ENCODE data around the gene TMEM74B. TPM values are rescaled to one million over a fixed set of nuclear protein-coding genes. Genes with fewer than 3 reads are reported as not detected.

TMEM74B gene
- total and polyA plus RNA-seq, 9 donors = 2.2 to 6.6 (median 3.6) TPM

DNA sequence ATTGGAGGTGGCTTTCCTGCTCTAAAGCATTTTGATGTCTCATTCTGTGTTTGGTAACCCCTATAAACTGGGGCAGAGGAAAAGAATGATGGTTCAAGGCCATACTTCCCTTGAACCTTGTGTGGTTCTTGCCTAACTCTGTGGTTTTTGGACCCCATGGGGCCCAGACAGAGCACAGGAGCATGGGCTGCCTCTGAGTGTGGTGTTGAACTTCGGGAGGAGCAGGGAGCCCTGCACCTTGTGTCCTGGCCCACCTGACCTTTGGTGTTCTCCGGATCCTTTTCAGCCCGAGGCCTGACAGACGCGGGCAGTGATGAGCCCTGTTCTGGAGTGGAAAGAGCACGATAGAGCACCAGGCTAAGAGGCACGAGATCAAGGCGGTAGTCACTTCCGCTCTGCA, 18.8 kb downstream of the TMEM74B start:
- Histone ChIP-seq H3K27ac (ENCODE audit: low read length) (no peak overlapping the region), H3K4me3 (ENCODE audit: low read length) (no peak overlapping the region), H3K27me3 (ENCODE audit: control insufficient read depth, insufficient read depth, low read length) (no peaks in the 10 kb centered on the region), H3K36me3 (ENCODE audit: control insufficient read depth, insufficient read depth, low read length) (peaks cover 81% of the 10 kb centered on the region), H3K9me3 (replicated peaks; ENCODE audit: control insufficient read depth, low read depth, low read length) (no peaks in the 10 kb centered on the region), H3K4me1 (ENCODE audit: control insufficient read depth, insufficient read depth, low read length) (no peaks in the 10 kb centered on the region)
- no peak for DNase-seq
- 100% methylated on average over 6 of the region's 9 CpGs for WGBS (ENCODE audit: insufficient coverage)

DNA sequence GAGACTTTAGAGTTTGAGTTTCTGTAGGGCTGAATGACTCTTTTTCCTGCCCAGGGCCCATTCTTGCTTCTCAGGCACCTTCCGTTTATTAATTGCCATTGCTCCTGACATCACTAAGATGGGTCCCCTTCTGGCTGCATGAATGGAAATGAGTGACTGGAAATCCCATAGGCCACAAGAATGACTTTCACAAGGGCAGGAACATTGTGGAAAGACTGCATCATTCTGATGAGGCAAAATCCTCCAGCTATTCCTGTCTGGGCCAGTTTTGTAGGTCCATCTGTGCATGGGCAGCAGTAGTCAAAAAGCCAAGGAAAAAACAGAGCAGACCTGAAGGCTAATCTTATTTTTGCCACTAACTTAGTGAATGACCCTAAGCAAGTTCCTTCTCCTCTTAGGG, 19.3 kb downstream of the TMEM74B start:
- Histone ChIP-seq H3K36me3 (ENCODE audit: control insufficient read depth, insufficient read depth, low read length) (peaks cover 81% of the 10 kb centered on the region), H3K27ac (ENCODE audit: low read length) (no peak overlapping the region), H3K27me3 (ENCODE audit: control insufficient read depth, insufficient read depth, low read length) (no peaks in the 10 kb centered on the region), H3K4me1 (ENCODE audit: control insufficient read depth, insufficient read depth, low read length) (no peaks in the 10 kb centered on the region), H3K9me3 (replicated peaks; ENCODE audit: control insufficient read depth, low read depth, low read length) (no peaks in the 10 kb centered on the region), H3K4me3 (ENCODE audit: low read length) (no peak overlapping the region)
- WGBS (ENCODE audit: insufficient coverage) = 83% methylated on average over 1 of the region's 1 CpG
- DNase-seq = no peak

DNA sequence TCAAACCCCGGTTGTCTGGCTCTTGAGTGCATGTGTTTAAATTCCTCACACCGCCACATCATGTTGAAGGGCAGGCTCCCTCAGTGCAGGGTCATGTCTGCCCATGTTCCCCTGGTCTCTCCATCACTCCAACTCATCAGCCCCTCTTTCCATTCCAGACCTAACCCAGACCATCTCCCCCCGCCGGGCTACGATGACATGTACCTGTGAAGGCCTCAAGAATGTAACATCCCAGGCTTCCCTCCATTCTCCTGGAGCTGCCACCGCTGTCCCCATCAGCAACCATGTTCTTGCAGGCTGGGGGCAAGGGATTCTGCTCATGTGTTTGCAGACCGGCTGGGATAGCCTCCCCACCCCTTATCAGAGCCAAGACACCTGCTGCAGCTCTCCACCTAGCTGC, 19.9 kb downstream of the TMEM74B start:
- DNase-seq = no peak
- no peaks in the 10 kb centered on the region for H3K9me3 ChIP-seq (replicated peaks; ENCODE audit: control insufficient read depth, low read depth, low read length)
- no peaks in the 10 kb centered on the region for H3K27me3 ChIP-seq (ENCODE audit: control insufficient read depth, insufficient read depth, low read length)
- no peak overlapping the region for H3K4me3 ChIP-seq (ENCODE audit: low read length)
- H3K4me1 ChIP-seq (ENCODE audit: control insufficient read depth, insufficient read depth, low read length) = no peaks in the 10 kb centered on the region
- WGBS (ENCODE audit: insufficient coverage) = 94% methylated on average over 7 of the region's 7 CpGs
- peaks cover 81% of the 10 kb centered on the region for H3K36me3 ChIP-seq (ENCODE audit: control insufficient read depth, insufficient read depth, low read length)
- H3K27ac ChIP-seq (ENCODE audit: low read length) = no peak overlapping the region

DNA sequence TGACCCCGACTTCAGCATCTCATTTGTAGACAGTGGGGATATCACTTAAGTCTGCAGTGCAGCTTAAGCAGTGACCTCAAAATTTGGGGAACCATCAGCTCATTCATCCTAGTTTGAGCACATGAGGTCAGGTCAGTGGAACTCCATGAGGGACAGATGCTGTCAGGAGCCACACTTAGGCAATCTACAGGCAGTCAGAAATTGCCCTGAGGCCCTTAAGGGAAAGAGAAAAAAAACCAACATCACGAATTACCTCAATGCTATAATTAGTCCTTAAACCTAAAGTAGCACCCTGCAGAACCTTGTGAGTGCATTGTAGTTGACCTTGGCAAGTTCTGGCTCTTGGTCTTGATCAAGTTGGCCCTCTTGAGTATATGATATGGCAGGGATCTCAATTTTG, 21.1 kb downstream of the TMEM74B start:
- H3K4me1 ChIP-seq (ENCODE audit: control insufficient read depth, insufficient read depth, low read length) = no peaks in the 10 kb centered on the region
- H3K4me3 ChIP-seq (ENCODE audit: low read length) = no peak overlapping the region
- 100% methylated on average over 1 of the region's 2 CpGs for WGBS (ENCODE audit: insufficient coverage)
- H3K9me3 ChIP-seq (replicated peaks; ENCODE audit: control insufficient read depth, low read depth, low read length) = no peaks in the 10 kb centered on the region
- no peak for DNase-seq
- no peaks in the 10 kb centered on the region for H3K27me3 ChIP-seq (ENCODE audit: control insufficient read depth, insufficient read depth, low read length)
- H3K27ac ChIP-seq (ENCODE audit: low read length) = no peak overlapping the region
- H3K36me3 ChIP-seq (ENCODE audit: control insufficient read depth, insufficient read depth, low read length) = peaks cover 75% of the 10 kb centered on the region

- H3K27me3 ChIP-seq (ENCODE audit: control insufficient read depth, insufficient read depth, low read length) = no peaks in the 10 kb centered on the region
- 100% methylated on average over 2 of the region's 6 CpGs for WGBS (ENCODE audit: insufficient coverage)
- DNase-seq = no peak
- H3K27ac ChIP-seq (ENCODE audit: low read length) = no peak overlapping the region
- no peak overlapping the region for H3K4me3 ChIP-seq (ENCODE audit: low read length)
- no peaks in the 10 kb centered on the region for H3K9me3 ChIP-seq (replicated peaks; ENCODE audit: control insufficient read depth, low read depth, low read length)
- no peaks in the 10 kb centered on the region for H3K4me1 ChIP-seq (ENCODE audit: control insufficient read depth, insufficient read depth, low read length)
- H3K36me3 ChIP-seq (ENCODE audit: control insufficient read depth, insufficient read depth, low read length) = peaks cover 72% of the 10 kb centered on the region
Observed at GRCh38 chr20:1163105-1163504, 21.7 kb downstream of the TMEM74B start.

DNA sequence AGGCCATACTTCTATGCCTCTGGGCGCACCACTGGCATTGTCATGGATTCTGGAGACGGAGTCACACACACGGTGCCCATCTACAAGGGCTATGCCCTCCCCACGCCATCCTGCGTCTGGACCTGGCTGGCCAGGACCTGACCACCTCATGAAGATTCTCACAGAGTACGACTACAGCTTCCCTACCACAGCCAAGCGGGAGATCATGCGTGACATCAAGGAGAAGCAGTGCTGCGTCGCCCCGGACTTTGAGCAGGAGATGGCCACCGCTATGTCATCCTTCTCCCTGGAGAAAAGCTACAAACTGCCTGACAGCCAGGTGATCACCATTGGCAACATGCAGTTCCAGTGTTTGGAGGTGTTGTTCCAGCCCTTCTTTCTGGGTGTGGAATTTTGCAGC, 23.8 kb downstream of the TMEM74B start:
- no peak overlapping the region for H3K27ac ChIP-seq (ENCODE audit: low read length)
- peaks cover 65% of the 10 kb centered on the region for H3K36me3 ChIP-seq (ENCODE audit: control insufficient read depth, insufficient read depth, low read length)
- H3K4me1 ChIP-seq (ENCODE audit: control insufficient read depth, insufficient read depth, low read length) = no peaks in the 10 kb centered on the region
- H3K27me3 ChIP-seq (ENCODE audit: control insufficient read depth, insufficient read depth, low read length) = no peaks in the 10 kb centered on the region
- WGBS (ENCODE audit: insufficient coverage) = 100% methylated on average over 9 of the region's 12 CpGs
- no peaks in the 10 kb centered on the region for H3K9me3 ChIP-seq (replicated peaks; ENCODE audit: control insufficient read depth, low read depth, low read length)
- no peak for DNase-seq
- no peak overlapping the region for H3K4me3 ChIP-seq (ENCODE audit: low read length)

GRCh38 chr20:1160496-1160895, 24.3 kb downstream of the TMEM74B start:
- peaks cover 62% of the 10 kb centered on the region for H3K36me3 ChIP-seq (ENCODE audit: control insufficient read depth, insufficient read depth, low read length)

DNA sequence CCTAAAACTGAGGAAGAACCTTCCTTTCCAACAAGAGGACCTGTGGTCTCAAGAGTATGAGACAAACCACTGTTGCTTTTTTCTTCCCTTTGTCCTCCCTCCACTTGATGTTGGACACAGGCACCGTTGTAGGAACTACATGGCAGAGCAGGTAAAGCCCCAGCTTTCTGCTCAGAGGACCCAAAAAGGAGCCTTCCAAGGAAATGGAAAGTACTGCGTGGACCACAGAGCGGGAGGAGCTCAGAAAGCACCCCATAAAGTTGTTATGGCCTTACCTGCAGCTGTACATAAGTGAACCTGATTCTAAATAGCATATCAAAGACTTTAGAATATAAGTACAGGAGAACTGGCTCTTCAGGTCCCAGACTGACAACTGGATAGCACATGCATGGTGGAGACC, 29.4 kb downstream of the TMEM74B start:
- H3K27ac ChIP-seq (ENCODE audit: low read length) = no peak overlapping the region
- no peaks in the 10 kb centered on the region for H3K27me3 ChIP-seq (ENCODE audit: control insufficient read depth, insufficient read depth, low read length)
- H3K4me3 ChIP-seq (ENCODE audit: low read length) = no peak overlapping the region
- H3K9me3 ChIP-seq (replicated peaks; ENCODE audit: control insufficient read depth, low read depth, low read length) = no peaks in the 10 kb centered on the region
- H3K36me3 ChIP-seq (ENCODE audit: control insufficient read depth, insufficient read depth, low read length) = peaks cover 36% of the 10 kb centered on the region
- DNase-seq = no peak
- 100% methylated on average over 1 of the region's 3 CpGs for WGBS (ENCODE audit: insufficient coverage)
- H3K4me1 ChIP-seq (ENCODE audit: control insufficient read depth, insufficient read depth, low read length) = no peaks in the 10 kb centered on the region

More at GRCh38 chr20:1160496-1160895, 24.3 kb downstream of the TMEM74B start:
- H3K27ac ChIP-seq (ENCODE audit: low read length) = no peak overlapping the region
- no peaks in the 10 kb centered on the region for H3K27me3 ChIP-seq (ENCODE audit: control insufficient read depth, insufficient read depth, low read length)
- WGBS (ENCODE audit: insufficient coverage) = 92% methylated on average over 7 of the region's 10 CpGs
- no peak overlapping the region for H3K4me3 ChIP-seq (ENCODE audit: low read length)
- H3K9me3 ChIP-seq (replicated peaks; ENCODE audit: control insufficient read depth, low read depth, low read length) = no peaks in the 10 kb centered on the region
- no peaks in the 10 kb centered on the region for H3K4me1 ChIP-seq (ENCODE audit: control insufficient read depth, insufficient read depth, low read length)
- no peak for DNase-seq

- 100% methylated on average over 1 of the region's 1 CpG for WGBS (ENCODE audit: insufficient coverage)
Observed at GRCh38 chr20:1154691-1155090, 30.1 kb downstream of the TMEM74B start.

GRCh38 chr20:1154226-1154625, 30.6 kb downstream of the TMEM74B start:
- no peak overlapping the region for H3K4me3 ChIP-seq (ENCODE audit: low read length)
- no peak overlapping the region for H3K27ac ChIP-seq (ENCODE audit: low read length)
- H3K36me3 ChIP-seq (ENCODE audit: control insufficient read depth, insufficient read depth, low read length) = peaks cover 25% of the 10 kb centered on the region
- H3K27me3 ChIP-seq (ENCODE audit: control insufficient read depth, insufficient read depth, low read length) = no peaks in the 10 kb centered on the region
- H3K4me1 ChIP-seq (ENCODE audit: control insufficient read depth, insufficient read depth, low read length) = no peaks in the 10 kb centered on the region
- no peaks in the 10 kb centered on the region for H3K9me3 ChIP-seq (replicated peaks; ENCODE audit: control insufficient read depth, low read depth, low read length)
- DNase-seq = peak; percentile 25

More at GRCh38 chr20:1154691-1155090, 30.1 kb downstream of the TMEM74B start:
- H3K4me3 ChIP-seq (ENCODE audit: low read length) = no peak overlapping the region
- no peaks in the 10 kb centered on the region for H3K9me3 ChIP-seq (replicated peaks; ENCODE audit: control insufficient read depth, low read depth, low read length)
- H3K27ac ChIP-seq (ENCODE audit: low read length) = no peak overlapping the region
- no peaks in the 10 kb centered on the region for H3K4me1 ChIP-seq (ENCODE audit: control insufficient read depth, insufficient read depth, low read length)
- peaks cover 29% of the 10 kb centered on the region for H3K36me3 ChIP-seq (ENCODE audit: control insufficient read depth, insufficient read depth, low read length)
- no peak for DNase-seq
- H3K27me3 ChIP-seq (ENCODE audit: control insufficient read depth, insufficient read depth, low read length) = no peaks in the 10 kb centered on the region

- WGBS (ENCODE audit: insufficient coverage) = no CpG with 5 or more reads among the region's 1 CpG
- H3K9me3 ChIP-seq (replicated peaks; ENCODE audit: control insufficient read depth, low read depth, low read length) = no peaks in the 10 kb centered on the region
- peaks cover 30% of the 10 kb centered on the region for H3K36me3 ChIP-seq (ENCODE audit: control insufficient read depth, insufficient read depth, low read length)
- no peak for DNase-seq
- H3K27me3 ChIP-seq (ENCODE audit: control insufficient read depth, insufficient read depth, low read length) = no peaks in the 10 kb centered on the region
- no peak overlapping the region for H3K27ac ChIP-seq (ENCODE audit: low read length)
- no peaks in the 10 kb centered on the region for H3K4me1 ChIP-seq (ENCODE audit: control insufficient read depth, insufficient read depth, low read length)
- H3K4me3 ChIP-seq (ENCODE audit: low read length) = no peak overlapping the region
Observed at GRCh38 chr20:1150968-1151367, 33.8 kb downstream of the TMEM74B start.
